Measurements from ENCODE around the gene SDK1. TPM values are rescaled to one million over a fixed set of nuclear protein-coding genes. Genes with fewer than 3 reads are reported as not detected.

The SDK1 gene
- total RNA-seq, 1 donor from 2014 or later, result 37.6 TPM

DNA sequence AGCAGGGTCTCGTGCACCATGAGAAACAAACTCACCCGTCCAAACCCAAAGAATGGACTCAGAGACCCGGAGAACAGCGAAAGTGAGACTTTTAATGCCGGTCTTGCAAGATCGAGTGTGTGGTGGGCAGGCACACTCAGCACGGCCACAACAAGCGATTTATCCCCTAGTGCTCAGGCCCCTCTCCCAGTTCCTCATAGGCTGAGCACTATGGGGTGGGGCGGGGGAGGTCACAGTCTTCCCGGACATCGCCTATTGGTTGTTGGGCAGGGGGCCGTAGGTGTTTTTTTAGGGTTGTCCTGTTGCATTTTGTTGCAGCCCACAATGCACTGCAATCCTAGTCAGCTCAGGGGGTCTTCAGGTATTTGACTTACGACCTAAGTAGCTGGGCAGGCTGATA lies 772.7 kb downstream of the SDK1 start:
- H3K9me3 Mint-ChIP-seq (ENCODE audit: low read depth), result peaks cover 2% of the 10 kb centered on the region
- no peak overlapping the region for H3K4me3 Mint-ChIP-seq (ENCODE audit: low read depth)
- TF ChIP-seq, protein P1, sequence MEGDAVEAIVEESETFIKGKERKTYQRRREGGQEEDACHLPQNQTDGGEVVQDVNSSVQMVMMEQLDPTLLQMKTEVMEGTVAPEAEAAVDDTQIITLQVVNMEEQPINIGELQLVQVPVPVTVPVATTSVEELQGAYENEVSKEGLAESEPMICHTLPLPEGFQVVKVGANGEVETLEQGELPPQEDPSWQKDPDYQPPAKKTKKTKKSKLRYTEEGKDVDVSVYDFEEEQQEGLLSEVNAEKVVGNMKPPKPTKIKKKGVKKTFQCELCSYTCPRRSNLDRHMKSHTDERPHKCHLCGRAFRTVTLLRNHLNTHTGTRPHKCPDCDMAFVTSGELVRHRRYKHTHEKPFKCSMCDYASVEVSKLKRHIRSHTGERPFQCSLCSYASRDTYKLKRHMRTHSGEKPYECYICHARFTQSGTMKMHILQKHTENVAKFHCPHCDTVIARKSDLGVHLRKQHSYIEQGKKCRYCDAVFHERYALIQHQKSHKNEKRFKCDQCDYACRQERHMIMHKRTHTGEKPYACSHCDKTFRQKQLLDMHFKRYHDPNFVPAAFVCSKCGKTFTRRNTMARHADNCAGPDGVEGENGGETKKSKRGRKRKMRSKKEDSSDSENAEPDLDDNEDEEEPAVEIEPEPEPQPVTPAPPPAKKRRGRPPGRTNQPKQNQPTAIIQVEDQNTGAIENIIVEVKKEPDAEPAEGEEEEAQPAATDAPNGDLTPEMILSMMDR (IDR thresholded peaks at IDR 0.05; ENCODE audit: unreplicated experiment), result no peak
- no peak for DNase-seq (ENCODE audit: low spot score, unreplicated experiment)
- H3K27ac Mint-ChIP-seq, result no peak overlapping the region
- no peaks in the 10 kb centered on the region for H3K27me3 Mint-ChIP-seq
- H3K4me1 Mint-ChIP-seq (ENCODE audit: low read depth), result peaks cover 7% of the 10 kb centered on the region
- peaks cover 27% of the 10 kb centered on the region for H3K36me3 Mint-ChIP-seq (ENCODE audit: insufficient read depth)

DNA sequence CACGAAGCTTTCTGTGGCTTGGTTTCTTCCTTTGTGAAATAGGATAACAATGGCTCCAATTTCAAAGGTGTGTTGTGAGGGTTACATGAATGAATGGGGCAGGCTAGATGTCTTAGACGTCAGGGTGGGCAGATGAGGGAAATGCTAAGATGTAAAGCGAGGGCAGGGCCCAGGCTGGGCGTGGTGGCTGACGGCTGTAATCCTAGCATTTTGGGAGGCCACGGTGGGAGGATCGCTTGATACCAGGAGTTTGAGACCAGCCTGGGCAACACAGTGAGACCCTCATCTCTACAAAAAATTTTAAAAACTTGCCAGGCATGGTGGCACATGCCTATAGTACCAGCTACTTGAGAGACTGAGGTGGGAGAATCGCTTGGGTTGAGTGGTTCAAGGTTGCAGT lies 773.4 kb downstream of the SDK1 start:
- Mint-ChIP-seq H3K4me3 (ENCODE audit: low read depth) (no peak overlapping the region), H3K27me3 (no peaks in the 10 kb centered on the region), H3K9me3 (ENCODE audit: low read depth) (peaks cover 2% of the 10 kb centered on the region), H3K4me1 (ENCODE audit: low read depth) (peaks cover 7% of the 10 kb centered on the region), H3K36me3 (ENCODE audit: insufficient read depth) (peaks cover 33% of the 10 kb centered on the region), H3K27ac (peak overlapping the region; percentile 48)
- TF ChIP-seq, protein P1 (IDR thresholded peaks at IDR 0.05; ENCODE audit: unreplicated experiment), result no peak
- no peak for DNase-seq (ENCODE audit: low spot score, unreplicated experiment)

DNA sequence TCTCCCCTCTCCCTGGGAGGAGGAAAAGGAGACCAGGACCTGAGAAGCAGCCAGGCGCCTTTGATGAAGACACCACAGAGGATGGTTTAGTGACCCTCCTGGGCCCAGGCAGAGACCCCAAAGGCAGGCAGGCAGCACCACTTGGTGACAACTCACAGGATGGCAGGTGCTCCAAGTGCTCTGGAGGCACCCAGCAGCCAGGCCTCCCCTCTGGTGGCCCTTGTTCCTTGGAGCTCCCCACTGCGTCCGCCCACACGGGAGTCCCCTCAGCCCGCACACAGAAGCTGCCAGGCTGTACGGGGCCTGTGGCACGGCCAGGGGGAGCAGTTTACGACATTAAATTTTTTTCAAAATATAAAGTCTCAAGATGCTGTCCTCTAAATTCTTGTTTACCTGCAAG lies 773.9 kb downstream of the SDK1 start:
- TF ChIP-seq, protein P1 (IDR thresholded peaks at IDR 0.05; ENCODE audit: unreplicated experiment), result no peak
- Mint-ChIP-seq H3K27me3 (no peaks in the 10 kb centered on the region), H3K27ac (no peak overlapping the region), H3K4me1 (ENCODE audit: low read depth) (peaks cover 7% of the 10 kb centered on the region), H3K4me3 (ENCODE audit: low read depth) (no peak overlapping the region), H3K9me3 (ENCODE audit: low read depth) (peaks cover 2% of the 10 kb centered on the region), H3K36me3 (ENCODE audit: insufficient read depth) (peaks cover 34% of the 10 kb centered on the region)
- DNase-seq (ENCODE audit: low spot score, unreplicated experiment), result no peak

DNA sequence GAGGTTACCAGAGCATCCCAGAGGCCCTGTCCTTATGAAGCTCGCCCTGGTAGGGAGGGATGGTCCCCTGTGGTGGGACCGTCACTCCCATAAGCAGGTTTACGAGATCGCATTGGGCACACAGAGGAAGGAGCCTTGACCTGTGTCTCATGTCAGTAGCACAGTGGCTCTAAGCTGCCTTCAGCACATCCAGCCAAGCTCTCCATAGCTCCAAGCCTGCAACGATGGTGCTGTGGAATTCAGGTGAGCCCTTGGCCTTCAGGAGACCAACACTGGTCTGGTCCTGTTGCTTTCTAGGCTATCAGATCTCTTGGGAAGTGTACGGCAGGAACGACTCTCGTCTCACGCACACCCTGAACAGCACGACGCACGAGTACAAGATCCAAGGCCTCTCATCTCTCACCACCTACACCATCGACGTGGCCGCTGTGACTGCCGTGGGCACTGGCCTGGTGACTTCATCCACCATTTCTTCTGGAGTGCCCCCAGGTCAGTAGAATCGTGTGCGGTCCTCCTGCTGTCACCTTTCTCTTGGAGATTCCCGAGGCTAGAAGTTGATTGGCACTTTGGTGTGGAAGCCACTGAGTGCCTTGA lies 775.7 kb downstream of the SDK1 start:
- H3K9me3 Mint-ChIP-seq (ENCODE audit: low read depth), result peaks cover 2% of the 10 kb centered on the region
- no peak overlapping the region for H3K4me3 Mint-ChIP-seq (ENCODE audit: low read depth)
- no peak for DNase-seq (ENCODE audit: low spot score, unreplicated experiment)
- H3K27me3 Mint-ChIP-seq, result no peaks in the 10 kb centered on the region
- peaks cover 32% of the 10 kb centered on the region for H3K36me3 Mint-ChIP-seq (ENCODE audit: insufficient read depth)
- H3K4me1 Mint-ChIP-seq (ENCODE audit: low read depth), result peaks cover 2% of the 10 kb centered on the region
- no peak overlapping the region for H3K27ac Mint-ChIP-seq
- TF ChIP-seq, protein P1 (IDR thresholded peaks at IDR 0.05; ENCODE audit: unreplicated experiment), result no peak

DNA sequence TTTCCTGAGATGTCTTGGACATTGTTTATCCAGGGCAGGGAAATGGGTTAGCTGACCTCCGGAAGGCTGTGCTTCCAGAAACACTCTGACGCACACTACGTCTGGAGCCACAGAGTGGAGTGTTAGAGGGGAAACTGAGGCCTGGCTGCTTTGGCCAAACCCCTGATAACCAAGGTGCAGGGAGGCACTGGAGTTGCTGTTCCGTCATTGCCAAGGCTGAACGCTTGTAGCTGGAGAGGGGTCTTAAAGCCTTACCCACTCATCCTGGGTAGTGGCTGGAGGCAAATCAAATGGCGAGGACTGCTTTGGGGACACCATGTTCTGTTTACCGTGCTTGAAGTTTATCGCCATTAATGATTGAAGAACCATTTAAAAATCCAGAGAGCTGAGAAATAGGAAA lies 776.9 kb downstream of the SDK1 start:
- Mint-ChIP-seq H3K27me3 (no peaks in the 10 kb centered on the region), H3K27ac (no peak overlapping the region), H3K4me3 (ENCODE audit: low read depth) (no peak overlapping the region), H3K4me1 (ENCODE audit: low read depth) (no peaks in the 10 kb centered on the region), H3K9me3 (ENCODE audit: low read depth) (peaks cover 2% of the 10 kb centered on the region), H3K36me3 (ENCODE audit: insufficient read depth) (peaks cover 29% of the 10 kb centered on the region)
- DNase-seq (ENCODE audit: low spot score, unreplicated experiment), result no peak
- TF ChIP-seq, protein P1 (IDR thresholded peaks at IDR 0.05; ENCODE audit: unreplicated experiment), result no peak
